ENCODE measurements around the gene PKLR.

PKLR gene

GRCh38 chr1:155285063-155285462 is 16.2 kb downstream of the PKLR start:
- no peak for DNase-seq (ENCODE audit: low read depth)

GRCh38 chr1:155284476-155284875 is 16.8 kb downstream of the PKLR start:
- DNase-seq (ENCODE audit: low read depth): no peak

- no peak for DNase-seq (ENCODE audit: low read depth)
Observed at GRCh38 chr1:155282488-155283091, 18.6 kb downstream of the PKLR start.

GRCh38 chr1:155279268-155279667 is 22.0 kb downstream of the PKLR start:
- DNase-seq (ENCODE audit: low read depth): no peak

GRCh38 chr1:155278689-155279160 is 22.5 kb downstream of the PKLR start:
- DNase-seq (ENCODE audit: low read depth): no peak

GRCh38 chr1:155277902-155278688 is 23.1 kb downstream of the PKLR start:
- DNase-seq (ENCODE audit: low read depth): peak; percentile 45

- DNase-seq (ENCODE audit: low read depth): peak; percentile 83
Observed at GRCh38 chr1:155277070-155277901, 24.0 kb downstream of the PKLR start, which contains the start of gene HCN3. Gene HCN3 (plus strand): TSS chr1:155277463. CDS start chr1:155277591, 128 bp downstream.

- peak; percentile 92 for DNase-seq (ENCODE audit: low read depth)
Observed at GRCh38 chr1:155273343-155274245, 27.6 kb downstream of the PKLR start, which contains the start of gene CLK2. Gene CLK2 (minus strand): TSS chr1:155273504. CDS start chr1:155270977, 2,527 bp downstream.

GRCh38 chr1:155272466-155273342 is 28.5 kb downstream of the PKLR start:
- DNase-seq (ENCODE audit: low read depth): no peak

GRCh38 chr1:155269381-155269780 is 31.9 kb downstream of the PKLR start:
- no peak for DNase-seq (ENCODE audit: low read depth)

- DNase-seq (ENCODE audit: low read depth): no peak
Observed at GRCh38 chr1:155268630-155269029, 32.6 kb downstream of the PKLR start.

- no peak for DNase-seq (ENCODE audit: low read depth)
Observed at GRCh38 chr1:155267373-155267772, 33.9 kb downstream of the PKLR start.

- no peak for DNase-seq (ENCODE audit: low read depth)
Observed at GRCh38 chr1:155266553-155266952, 34.7 kb downstream of the PKLR start.

- no peak for DNase-seq (ENCODE audit: low read depth)
Observed at GRCh38 chr1:155263067-155263466, 38.2 kb downstream of the PKLR start.

GRCh38 chr1:155261852-155262673 is 39.2 kb downstream of the PKLR start, which contains the start of gene SCAMP3:
Gene SCAMP3 (minus strand): TSS chr1:155262360. CDS start chr1:155262151, 209 bp downstream.
- peak; percentile 80 for DNase-seq (ENCODE audit: low read depth)

GRCh38 chr1:155261493-155261851 is 39.8 kb downstream of the PKLR start:
- DNase-seq (ENCODE audit: low read depth): no peak

GRCh38 chr1:155260276-155260675 is 41.0 kb downstream of the PKLR start:
- DNase-seq (ENCODE audit: low read depth): no peak

GRCh38 chr1:155256058-155256852 is 45.0 kb downstream of the PKLR start:
- DNase-seq (ENCODE audit: low read depth): no peak

Data from stimulated activated CD8-positive, alpha-beta memory T cell treated with anti-CD3 and anti-CD28 coated beads, Interleukin-12 subunit alpha, Interleukin-12 subunit beta, amount 100 ng/mL, for 1 hour (primary cell).